Measurements from ENCODE around the gene RRAD.
"Not testable (repeated sequence)": the region's sequence is repeated elsewhere in the genome, so short reads cannot be mapped to it uniquely, and the experiment has no call there.

Gene RRAD, protein sequence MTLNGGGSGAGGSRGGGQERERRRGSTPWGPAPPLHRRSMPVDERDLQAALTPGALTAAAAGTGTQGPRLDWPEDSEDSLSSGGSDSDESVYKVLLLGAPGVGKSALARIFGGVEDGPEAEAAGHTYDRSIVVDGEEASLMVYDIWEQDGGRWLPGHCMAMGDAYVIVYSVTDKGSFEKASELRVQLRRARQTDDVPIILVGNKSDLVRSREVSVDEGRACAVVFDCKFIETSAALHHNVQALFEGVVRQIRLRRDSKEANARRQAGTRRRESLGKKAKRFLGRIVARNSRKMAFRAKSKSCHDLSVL

DNA sequence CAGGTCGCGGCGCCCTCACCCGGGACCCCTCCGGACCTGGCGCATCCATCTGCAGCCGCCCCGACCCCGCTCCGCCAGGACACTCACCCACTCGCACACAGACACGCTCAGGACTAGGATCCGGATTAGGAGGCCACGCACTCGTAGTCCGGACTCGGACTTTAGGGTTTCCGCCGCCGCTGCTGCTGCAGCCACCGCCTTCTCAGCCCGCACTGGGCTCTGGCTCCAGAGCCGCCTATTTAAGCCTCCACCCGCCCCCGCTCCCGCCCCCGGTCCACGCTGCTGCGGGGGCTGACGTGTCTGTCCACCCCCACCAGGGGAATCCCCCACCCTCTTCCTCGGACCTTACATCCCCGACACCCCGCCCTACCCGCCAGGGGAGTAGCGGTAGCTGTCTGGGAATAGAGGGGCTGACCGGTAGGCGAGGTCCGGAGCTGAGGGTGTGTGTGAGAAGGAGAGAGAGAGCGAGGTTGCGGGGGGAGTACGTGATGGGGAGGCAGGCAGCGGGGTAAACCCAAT, at the start of gene RRAD:
TSS of gene RRAD (minus strand) at position 214 of the 519 bp plus-strand sequence. CDS start 356 bp downstream, outside the sequence.
- H3K27ac ChIP-seq = no peak within 1 kb of the TSS
- H3K9me3 ChIP-seq (ENCODE audit: low read depth, low read length) = no peaks in the 10 kb centered on the region
- TF ChIP-seq EZH2 (IDR thresholded peaks at IDR 0.05) (peak; percentile 74), POLR2AphosphoS5 (IDR thresholded peaks at IDR 0.05; ENCODE audit: borderline replicate concordance, low read depth, low read length) (no peak)
- H3K36me3 ChIP-seq (ENCODE audit: insufficient read depth, low read length) = no peaks in the 10 kb centered on the region
- H3K4me3 ChIP-seq = no peak within 1 kb of the TSS
- DNase-seq (ENCODE audit: low read depth, low spot score) = no peak
- no peak within 1 kb of the TSS for H3K9ac ChIP-seq (ENCODE audit: insufficient read length)

DNA sequence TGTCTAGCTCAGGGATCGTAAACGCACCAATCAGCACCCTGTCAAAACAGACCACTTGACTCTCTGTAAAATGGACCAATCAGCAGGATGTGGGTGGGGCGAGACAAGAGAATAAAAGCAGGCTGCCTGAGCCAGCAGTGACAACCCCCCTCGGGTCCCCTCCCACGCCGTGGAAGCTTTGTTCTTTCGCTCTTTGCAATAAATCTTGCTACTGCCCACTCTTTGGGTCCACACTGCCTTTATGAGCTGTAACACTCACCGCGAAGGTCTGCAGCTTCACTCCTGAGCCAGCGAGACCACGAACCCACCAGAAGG, 49.6 kb upstream of the RRAD start:
- not testable (repeated sequence) for H3K36me3 ChIP-seq (ENCODE audit: insufficient read depth, low read length); DNase-seq (ENCODE audit: low read depth, low spot score); H3K27ac ChIP-seq; H3K9me3 ChIP-seq (ENCODE audit: low read depth, low read length); H3K9ac ChIP-seq (ENCODE audit: insufficient read length); H3K4me3 ChIP-seq

DNA sequence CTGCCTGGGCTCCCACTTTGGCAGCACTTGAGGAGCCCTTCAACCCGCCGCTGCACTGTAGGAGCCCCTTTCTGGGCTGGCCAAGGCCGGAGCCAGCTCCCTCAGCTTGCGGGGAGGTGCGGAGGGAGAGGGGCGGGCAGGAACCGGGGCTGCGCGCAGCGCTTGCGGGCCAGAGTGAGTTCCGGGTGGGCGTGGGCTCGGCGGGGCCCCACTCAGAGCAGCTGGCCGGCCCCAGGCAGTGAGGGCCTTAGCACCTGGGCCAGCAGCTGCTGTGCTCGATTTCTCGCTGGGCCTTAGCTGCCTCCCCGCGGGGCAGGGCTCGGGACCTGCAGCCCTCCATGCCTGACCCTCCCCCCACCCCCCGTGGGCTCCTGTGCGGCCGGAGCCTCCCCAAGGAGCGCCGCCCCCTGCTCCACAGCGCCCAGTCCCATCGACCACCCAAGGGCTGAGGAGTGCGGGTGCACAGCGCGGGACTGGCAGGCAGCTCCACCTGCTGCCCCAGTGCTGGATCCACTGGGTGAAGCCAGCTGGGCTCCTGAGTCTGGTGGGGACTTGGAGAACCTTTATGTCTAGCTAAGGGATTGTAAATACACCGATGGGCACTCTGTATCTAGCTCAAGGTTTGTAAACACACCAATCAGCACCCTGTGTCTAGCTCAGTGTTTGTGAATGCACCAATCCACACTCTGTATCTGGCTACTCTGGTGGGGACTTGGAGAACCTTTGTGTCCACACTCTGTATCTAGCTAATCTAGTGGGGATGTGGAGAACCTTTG, 49.0 kb upstream of the RRAD start:
- DNase-seq (ENCODE audit: low read depth, low spot score); H3K27ac ChIP-seq: not testable (repeated sequence)

DNA sequence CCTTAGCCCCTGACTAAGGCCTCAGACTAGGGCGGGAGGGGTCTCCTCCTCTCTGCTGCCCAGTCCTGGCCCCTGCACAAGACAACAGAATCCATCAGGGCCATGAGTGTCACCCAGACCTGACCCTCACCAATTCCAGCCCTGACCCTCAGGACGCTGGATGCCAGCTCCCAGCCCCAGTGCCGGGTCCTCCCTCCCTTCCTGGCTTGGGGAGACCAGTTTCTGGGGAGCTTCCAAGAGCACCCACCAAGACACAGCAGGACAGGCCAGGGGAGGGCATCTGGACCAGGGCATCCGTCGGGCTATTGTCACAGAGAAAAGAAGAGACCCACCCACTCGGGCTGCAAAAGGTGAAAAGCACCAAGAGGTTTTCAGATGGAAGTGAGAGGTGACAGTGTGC, 48.4 kb upstream of the RRAD start:
- no peaks in the 10 kb centered on the region for H3K36me3 ChIP-seq (ENCODE audit: insufficient read depth, low read length)
- no peak overlapping the region for H3K4me3 ChIP-seq
- TF ChIP-seq EZH2 (IDR thresholded peaks at IDR 0.05) (no peak), POLR2AphosphoS5 (IDR thresholded peaks at IDR 0.05; ENCODE audit: borderline replicate concordance, low read depth, low read length) (no peak), FOXP2 (optimal IDR thresholded peaks at IDR 0.05; ENCODE audit: control extremely low read depth, extremely low read length, insufficient read depth) (no peak)
- H3K9me3 ChIP-seq (ENCODE audit: low read depth, low read length) = no peaks in the 10 kb centered on the region
- no peak for DNase-seq (ENCODE audit: low read depth, low spot score)
- H3K9ac ChIP-seq (ENCODE audit: insufficient read length) = no peak overlapping the region
- H3K27ac ChIP-seq = no peak overlapping the region

More for the DNA sequence above, 49.0 kb upstream of the RRAD start:
- H3K4me3 ChIP-seq; H3K9me3 ChIP-seq (ENCODE audit: low read depth, low read length); H3K9ac ChIP-seq (ENCODE audit: insufficient read length); H3K36me3 ChIP-seq (ENCODE audit: insufficient read depth, low read length): not testable (repeated sequence)

DNA sequence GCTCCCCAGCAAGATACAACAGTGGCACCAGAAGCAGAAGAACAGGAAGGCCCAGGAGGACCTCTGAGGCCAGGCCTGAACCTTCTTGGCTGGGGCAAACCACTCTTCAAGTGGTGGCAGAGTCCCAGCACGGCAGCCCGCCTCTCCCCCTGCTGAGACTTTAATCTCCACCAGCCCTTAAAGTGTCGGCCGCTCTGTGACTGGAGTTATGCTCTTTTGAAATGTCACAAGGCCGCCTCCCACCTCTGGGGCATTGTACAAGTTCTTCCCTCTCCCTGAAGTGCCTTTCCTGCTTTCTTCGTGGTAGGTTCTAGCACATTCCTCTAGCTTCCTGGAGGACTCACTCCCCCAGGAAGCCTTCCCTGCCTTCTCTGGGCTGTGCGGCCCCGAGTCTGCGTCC, 47.6 kb upstream of the RRAD start:
- Histone ChIP-seq H3K36me3 (ENCODE audit: insufficient read depth, low read length) (no peaks in the 10 kb centered on the region), H3K4me3 (no peak overlapping the region), H3K9ac (ENCODE audit: insufficient read length) (no peak overlapping the region), H3K9me3 (ENCODE audit: low read depth, low read length) (no peaks in the 10 kb centered on the region), H3K27ac (no peak overlapping the region)
- DNase-seq (ENCODE audit: low read depth, low spot score) = no peak
- TF ChIP-seq FOXP2 (optimal IDR thresholded peaks at IDR 0.05; ENCODE audit: control extremely low read depth, extremely low read length, insufficient read depth) (no peak), POLR2AphosphoS5 (IDR thresholded peaks at IDR 0.05; ENCODE audit: borderline replicate concordance, low read depth, low read length) (no peak), EZH2 (IDR thresholded peaks at IDR 0.05) (no peak)

DNA sequence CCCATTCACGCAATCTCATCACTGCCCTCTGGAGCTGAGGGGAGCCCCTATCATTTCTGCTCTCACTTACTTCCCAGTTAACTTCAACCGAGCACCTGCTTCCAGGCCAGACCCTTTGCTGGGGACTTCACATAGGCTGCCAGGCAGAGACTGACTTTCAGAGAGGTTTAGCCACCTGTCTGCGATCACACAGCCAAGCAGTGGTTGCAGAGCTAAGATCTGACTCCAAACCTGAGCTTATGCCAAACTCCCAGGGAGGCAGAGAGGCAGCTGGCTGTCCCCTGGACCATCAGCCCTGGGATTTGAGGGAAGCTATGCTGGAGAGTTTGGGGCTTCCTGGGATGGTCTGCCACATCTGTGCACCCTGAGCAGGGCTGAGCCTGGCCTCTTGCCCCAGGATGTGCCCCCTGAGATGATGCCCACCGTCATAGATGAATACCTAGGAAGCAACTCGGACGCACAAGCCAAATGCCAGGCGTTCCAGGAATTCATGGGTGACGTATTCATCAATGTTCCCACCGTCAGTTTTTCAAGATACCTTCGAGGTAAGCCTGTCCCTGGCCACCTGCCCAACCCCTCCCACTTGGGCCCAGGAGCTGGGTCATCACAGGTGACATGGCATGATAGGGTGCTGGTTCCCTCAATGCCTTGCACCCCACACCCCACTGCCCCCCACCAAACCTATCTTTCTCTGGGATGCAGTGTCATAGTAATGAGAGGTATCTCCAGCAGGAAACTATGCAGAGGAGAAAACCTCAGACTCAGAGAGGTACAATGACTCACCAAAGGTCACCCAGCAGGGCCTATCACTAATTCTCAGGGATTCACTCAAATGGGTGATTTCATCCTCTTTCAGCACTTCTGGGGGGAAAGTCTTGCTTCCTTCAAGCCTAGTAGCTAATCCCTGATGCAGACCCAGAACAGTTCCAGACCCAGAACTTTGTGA, 45.7 kb upstream of the RRAD start:
- H3K4me3 ChIP-seq = no peak overlapping the region
- no peak overlapping the region for H3K27ac ChIP-seq
- H3K9ac ChIP-seq (ENCODE audit: insufficient read length) = no peak overlapping the region
- H3K9me3 ChIP-seq (ENCODE audit: low read depth, low read length) = no peaks in the 10 kb centered on the region
- no peak for DNase-seq (ENCODE audit: low read depth, low spot score)
- TF ChIP-seq EZH2 (IDR thresholded peaks at IDR 0.05) = no peak
- H3K36me3 ChIP-seq (ENCODE audit: insufficient read depth, low read length) = no peaks in the 10 kb centered on the region

DNA sequence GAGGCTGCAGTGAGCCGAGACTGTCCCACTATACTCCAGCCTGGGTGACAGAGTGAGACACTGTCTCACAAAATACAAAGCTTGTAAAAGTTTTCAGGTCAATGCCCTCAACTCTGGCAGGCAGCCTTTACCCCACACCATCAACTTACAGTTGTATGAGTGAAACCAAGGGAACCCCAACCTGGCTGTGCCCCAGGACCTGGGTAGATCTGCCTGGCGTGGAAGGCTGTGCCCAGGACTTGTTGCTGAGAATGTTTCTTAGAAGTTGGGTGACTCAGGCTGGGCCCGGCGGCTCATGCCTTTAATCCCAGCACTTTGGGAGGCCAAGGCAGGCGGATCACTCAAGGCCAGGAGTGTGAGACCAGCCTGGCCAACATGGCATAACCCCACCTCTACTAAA, 43.5 kb upstream of the RRAD start:
- no peak for DNase-seq (ENCODE audit: low read depth, low spot score)
- TF ChIP-seq POLR2AphosphoS5 (IDR thresholded peaks at IDR 0.05; ENCODE audit: borderline replicate concordance, low read depth, low read length) (no peak), FOXP2 (optimal IDR thresholded peaks at IDR 0.05; ENCODE audit: control extremely low read depth, extremely low read length, insufficient read depth) (no peak), EZH2 (IDR thresholded peaks at IDR 0.05) (no peak)
- no peak overlapping the region for H3K9ac ChIP-seq (ENCODE audit: insufficient read length)
- H3K36me3 ChIP-seq (ENCODE audit: insufficient read depth, low read length) = no peaks in the 10 kb centered on the region
- no peak overlapping the region for H3K4me3 ChIP-seq
- H3K9me3 ChIP-seq (ENCODE audit: low read depth, low read length) = no peaks in the 10 kb centered on the region
- H3K27ac ChIP-seq = no peak overlapping the region

DNA sequence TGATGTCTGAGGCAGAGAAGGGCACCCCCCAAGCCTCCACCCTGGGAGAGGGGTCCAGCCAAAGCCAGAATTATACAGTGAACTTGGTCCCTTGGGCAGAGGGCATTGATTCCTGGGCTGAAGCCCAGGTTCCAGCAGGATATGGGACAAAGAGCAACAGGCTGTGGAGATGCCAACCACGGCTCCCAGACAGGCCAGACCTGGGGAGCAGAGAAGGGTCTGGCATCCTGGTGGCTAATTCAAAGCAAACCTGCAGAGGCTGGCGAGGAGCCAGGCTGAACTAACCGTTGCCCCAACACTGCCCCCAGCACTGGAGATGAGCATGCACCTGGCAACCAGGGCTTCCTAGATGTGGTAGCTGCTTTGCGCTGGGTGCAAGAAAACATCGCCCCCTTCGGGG, 38.7 kb upstream of the RRAD start:
- H3K4me3 ChIP-seq = no peak overlapping the region
- H3K36me3 ChIP-seq (ENCODE audit: insufficient read depth, low read length) = no peaks in the 10 kb centered on the region
- H3K9ac ChIP-seq (ENCODE audit: insufficient read length) = no peak overlapping the region
- TF ChIP-seq FOXP2 (optimal IDR thresholded peaks at IDR 0.05; ENCODE audit: control extremely low read depth, extremely low read length, insufficient read depth) (no peak), POLR2AphosphoS5 (IDR thresholded peaks at IDR 0.05; ENCODE audit: borderline replicate concordance, low read depth, low read length) (no peak), EZH2 (IDR thresholded peaks at IDR 0.05) (no peak)
- H3K9me3 ChIP-seq (ENCODE audit: low read depth, low read length) = no peaks in the 10 kb centered on the region
- H3K27ac ChIP-seq = no peak overlapping the region
- DNase-seq (ENCODE audit: low read depth, low spot score) = no peak

All from SK-N-MC (cell line).